ENCODE results near the gene ACAD10. TPM values are rescaled to one million over a fixed set of nuclear protein-coding genes. Genes with fewer than 3 reads are reported as not detected.

ACAD10 gene
- total and polyA plus RNA-seq, 2 experiments from 2014 or later, result 33.6 to 46.8 TPM

- Histone ChIP-seq H3K27me3 (no peaks in the 10 kb centered on the region), H3K36me3 (peaks cover 39% of the 10 kb centered on the region), H3K27ac (no peak overlapping the region), H3K4me1 (ENCODE audit: low read depth) (no peaks in the 10 kb centered on the region), H3K9me3 (ENCODE audit: low read depth) (no peaks in the 10 kb centered on the region), H3K4me3 (no peak overlapping the region)
- no peak for TF ChIP-seq CTCF (IDR thresholded peaks at IDR 0.05; ENCODE audit: low read depth, low read length)
- DNase-seq (ENCODE audit: low read depth in 1 of 2, low spot score in 1 of 2), result no peak
Measured at GRCh38 chr12:111789779-111790178, 103.9 kb downstream of the ACAD10 start.

- no peak for TF ChIP-seq CTCF (IDR thresholded peaks at IDR 0.05; ENCODE audit: low read depth, low read length)
- Histone ChIP-seq H3K4me3 (no peak overlapping the region), H3K36me3 (peaks cover 34% of the 10 kb centered on the region), H3K9me3 (ENCODE audit: low read depth) (no peaks in the 10 kb centered on the region), H3K4me1 (ENCODE audit: low read depth) (no peaks in the 10 kb centered on the region), H3K27ac (no peak overlapping the region), H3K27me3 (no peaks in the 10 kb centered on the region)
- no peak for DNase-seq (ENCODE audit: low read depth in 1 of 2, low spot score in 1 of 2)
Measured at GRCh38 chr12:111791507-111791906, 105.7 kb downstream of the ACAD10 start.

DNA sequence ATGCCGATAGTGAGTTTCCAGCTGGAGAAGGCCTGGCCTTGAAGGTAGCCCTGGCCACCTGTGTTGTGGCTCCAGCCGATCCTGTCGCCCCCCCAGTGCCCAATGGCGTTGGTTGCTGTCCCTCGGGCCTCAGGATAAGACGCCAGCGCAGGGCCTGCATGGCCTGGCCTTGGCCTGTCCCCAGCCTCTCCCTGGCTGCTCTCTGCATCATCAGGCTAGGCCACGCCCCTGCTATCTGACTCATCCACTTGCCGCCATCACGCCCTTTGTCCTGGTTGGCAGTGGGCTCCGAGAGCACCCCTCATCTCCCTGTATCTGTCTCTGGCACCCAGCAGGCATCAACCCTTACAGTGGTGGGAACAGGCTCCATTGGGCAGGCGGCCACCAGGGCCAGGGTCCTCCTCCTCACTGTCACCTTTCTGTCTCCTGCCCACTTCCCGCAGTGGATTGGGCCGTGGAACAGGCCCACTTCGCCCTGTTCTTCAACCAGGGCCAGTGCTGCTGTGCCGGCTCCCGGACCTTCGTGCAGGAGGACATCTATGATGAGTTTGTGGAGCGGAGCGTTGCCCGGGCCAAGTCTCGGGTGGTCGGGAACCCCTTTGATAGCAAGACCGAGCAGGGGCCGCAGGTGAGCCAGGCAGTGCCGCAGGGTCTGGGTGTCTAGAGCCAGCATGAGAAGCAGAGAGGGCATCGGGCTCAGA, 106.5 kb downstream of the ACAD10 start:
- Histone ChIP-seq H3K4me3 (no peak overlapping the region), H3K4me1 (ENCODE audit: low read depth) (no peaks in the 10 kb centered on the region), H3K27ac (no peak overlapping the region), H3K36me3 (peaks cover 42% of the 10 kb centered on the region), H3K9me3 (ENCODE audit: low read depth) (no peaks in the 10 kb centered on the region), H3K27me3 (no peaks in the 10 kb centered on the region)
- TF ChIP-seq CTCF (IDR thresholded peaks at IDR 0.05; ENCODE audit: low read depth, low read length), result no peak
- DNase-seq (ENCODE audit: low read depth in 1 of 2, low spot score in 1 of 2), result peak in 1 of 2 donors; percentile 50

GRCh38 chr12:111792856-111793235, 107.0 kb downstream of the ACAD10 start:
- no peak for DNase-seq (ENCODE audit: low read depth in 1 of 2, low spot score in 1 of 2)
- Histone ChIP-seq H3K4me3 (no peak overlapping the region), H3K4me1 (ENCODE audit: low read depth) (no peaks in the 10 kb centered on the region), H3K36me3 (peaks cover 44% of the 10 kb centered on the region), H3K9me3 (ENCODE audit: low read depth) (no peaks in the 10 kb centered on the region), H3K27me3 (no peaks in the 10 kb centered on the region), H3K27ac (no peak overlapping the region)
- TF ChIP-seq CTCF (IDR thresholded peaks at IDR 0.05; ENCODE audit: low read depth, low read length), result no peak

GRCh38 chr12:111798182-111798581, 112.3 kb downstream of the ACAD10 start:
- TF ChIP-seq CTCF (IDR thresholded peaks at IDR 0.05; ENCODE audit: low read depth, low read length), result no peak
- Histone ChIP-seq H3K9me3 (ENCODE audit: low read depth) (no peaks in the 10 kb centered on the region), H3K36me3 (peaks cover 46% of the 10 kb centered on the region)

More at GRCh38 chr12:111798182-111798581, 112.3 kb downstream of the ACAD10 start:
- Histone ChIP-seq H3K4me3 (no peak overlapping the region), H3K27me3 (no peaks in the 10 kb centered on the region), H3K4me1 (ENCODE audit: low read depth) (no peaks in the 10 kb centered on the region), H3K27ac (no peak overlapping the region)
- DNase-seq (ENCODE audit: low read depth in 1 of 2, low spot score in 1 of 2), result no peak

Measured in cardiac muscle cell (in vitro differentiated cells and primary cell).